HepG2 (cell line): ENCODE results near the gene MSMB. TPM values are rescaled to one million over a fixed set of nuclear protein-coding genes. Genes with fewer than 3 reads are reported as not detected.
A peak's percentile ranks its signal among the peaks of the same experiment; 100 is the strongest.

Experiments used
- FUBP1 ChIP-seq: sonication (generic); formaldehyde crosslinking; IDR thresholded peaks from 2 replicates; pipeline ENCODE4 v1.5.1; 2020; ENCODE audit warnings: missing genetic modification reagents, mild to moderate bottlenecking, borderline replicate concordance
- KDM4B ChIP-seq: sonication (generic); formaldehyde crosslinking; IDR thresholded peaks from 2 replicates; pipeline ENCODE4 v1.4.0; 2020; ENCODE audit warnings: missing genetic modification reagents
- MEIS1 ChIP-seq: sonication (generic); formaldehyde crosslinking; IDR thresholded peaks from 2 replicates; pipeline ENCODE4 v1.9.0; 2021; ENCODE audit warnings: mild to moderate bottlenecking, missing genetic modification reagents, moderate library complexity, borderline replicate concordance
- ZBTB7B ChIP-seq: sonication (generic); formaldehyde crosslinking; IDR thresholded peaks from 2 replicates; pipeline ENCODE4 v1.4.0; 2020; ENCODE audit warnings: missing genetic modification reagents
- ZFP90 ChIP-seq: sonication (generic); formaldehyde crosslinking; IDR thresholded peaks from 2 replicates; pipeline ENCODE4 v1.8.0; 2022; ENCODE audit warnings: missing genetic modification reagents, mild to moderate bottlenecking, inconsistent platforms, borderline replicate concordance
- ZNF121 ChIP-seq: sonication (generic); formaldehyde crosslinking; IDR thresholded peaks from 2 replicates; pipeline ENCODE4 v1.5.0; 2020; ENCODE audit warnings: mild to moderate bottlenecking, missing genetic modification reagents
- ZNF704 ChIP-seq: sonication (generic); formaldehyde crosslinking; IDR thresholded peaks from 2 replicates; pipeline ENCODE4 v1.8.1; 2023; ENCODE audit warnings: mild to moderate bottlenecking, inconsistent platforms, moderate library complexity, missing genetic modification reagents, borderline replicate concordance
- ZUFSP ChIP-seq: sonication (generic); formaldehyde crosslinking; IDR thresholded peaks from 2 replicates; pipeline ENCODE4 v1.9.0; 2021; ENCODE audit warnings: missing genetic modification reagents, mild to moderate bottlenecking, borderline replicate concordance
- polyA plus RNA-seq, 8 experiments: library from polyadenylated mRNA; depleted of rRNA in 3 of 8; stranded (reverse) in 7 of 8; unstranded in 1 of 8; fragments of >200 nt; fragmentation: Illumina TruSeq in 4 of 8; extraction: Trizol in 4 of 8; gene quantifications; 2 replicates each; pipeline versions ENCODE4 v1.2.1 to v1.2.3, GENCODE V29; 2011 to 2016; ENCODE audit warnings: low read depth in 4 of 8, missing spikeins in 1 of 8, mixed read lengths in 1 of 8; ENCODE audit not compliant: insufficient read depth in 1 of 8
- total RNA-seq, 5 experiments: library from RNA; depleted of rRNA; stranded (reverse); fragments of >200 nt; fragmentation: Illumina TruSeq; extraction: Trizol; gene quantifications; 2 replicates each; pipeline ENCODE4 v1.2.3, GENCODE V29; 2016; ENCODE audit warnings: low read depth in 1 of 5
- TF ChIP-seq, protein P1 (sequence below): sonication (generic); formaldehyde crosslinking; IDR thresholded peaks from 2 replicates; pipeline ENCODE4 v1.4.0; 2020; ENCODE audit warnings: missing genetic modification reagents
- TF ChIP-seq, protein P2 (sequence below): sonication (generic); formaldehyde crosslinking; IDR thresholded peaks from 2 replicates; pipeline ENCODE4 v1.5.1; 2020; ENCODE audit warnings: missing genetic modification reagents, mild to moderate bottlenecking, borderline replicate concordance

The MSMB gene
- total and polyA plus RNA-seq, 2 of the 13 experiments (the other 11 are each of a cell fraction or from before 2014, with no cell fraction given) = 0.84 TPM; not detected in 1

DNA sequence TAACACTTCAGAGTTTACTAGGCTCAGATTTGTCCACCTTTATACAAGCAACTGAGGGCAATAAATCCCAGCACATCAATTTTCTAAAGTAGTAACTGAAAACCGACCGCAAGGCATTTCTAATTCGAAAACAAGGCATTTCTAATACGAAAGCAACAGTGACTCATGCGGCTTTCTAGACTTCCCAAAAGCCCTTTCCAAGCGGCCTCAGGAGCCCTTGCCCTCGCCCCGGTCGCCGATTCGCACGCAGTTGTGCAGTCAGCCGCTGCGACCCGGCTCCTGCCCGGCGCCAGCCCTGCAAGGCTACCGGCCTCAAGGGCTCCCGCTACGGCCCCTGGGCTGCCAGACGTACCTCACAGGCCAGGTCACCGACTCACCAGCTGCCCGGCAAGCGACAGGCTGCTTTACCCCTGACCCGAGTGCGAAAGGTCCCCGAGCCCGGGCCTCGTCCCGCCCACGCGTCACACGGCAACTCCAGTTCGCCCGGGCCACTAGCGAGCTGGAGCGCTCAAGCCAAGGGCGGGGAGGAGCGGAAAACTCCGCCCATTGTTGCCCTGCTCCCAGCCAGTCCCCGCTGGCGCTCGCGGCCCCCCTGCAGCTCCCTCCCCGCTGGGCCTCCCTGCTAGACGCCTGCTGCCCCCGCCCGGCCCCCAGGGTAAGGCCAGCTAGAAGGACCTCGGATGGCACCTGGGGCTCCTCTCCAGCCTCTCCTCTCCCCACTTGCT, 22.9 kb downstream of the MSMB start (continued):
- TF ChIP-seq ZFP90 (peak; percentile 86), MEIS1 (CRISPR knock-in tag) (peak; percentile 85; the same call in 1 of the 2 replicates), FUBP1 (CRISPR knock-in tag) (no peak), ZNF121 (CRISPR knock-in tag) (peak; percentile 63), ZNF704 (no peak), ZUFSP (CRISPR knock-in tag) (no peak), ZBTB7B (CRISPR knock-in tag) (0 out of 2 replicates have a peak, but pooled peaks have one; percentile 65), KDM4B (peak; percentile 79; the same call in 1 of the 2 replicates)
- TF ChIP-seq, protein P1, sequence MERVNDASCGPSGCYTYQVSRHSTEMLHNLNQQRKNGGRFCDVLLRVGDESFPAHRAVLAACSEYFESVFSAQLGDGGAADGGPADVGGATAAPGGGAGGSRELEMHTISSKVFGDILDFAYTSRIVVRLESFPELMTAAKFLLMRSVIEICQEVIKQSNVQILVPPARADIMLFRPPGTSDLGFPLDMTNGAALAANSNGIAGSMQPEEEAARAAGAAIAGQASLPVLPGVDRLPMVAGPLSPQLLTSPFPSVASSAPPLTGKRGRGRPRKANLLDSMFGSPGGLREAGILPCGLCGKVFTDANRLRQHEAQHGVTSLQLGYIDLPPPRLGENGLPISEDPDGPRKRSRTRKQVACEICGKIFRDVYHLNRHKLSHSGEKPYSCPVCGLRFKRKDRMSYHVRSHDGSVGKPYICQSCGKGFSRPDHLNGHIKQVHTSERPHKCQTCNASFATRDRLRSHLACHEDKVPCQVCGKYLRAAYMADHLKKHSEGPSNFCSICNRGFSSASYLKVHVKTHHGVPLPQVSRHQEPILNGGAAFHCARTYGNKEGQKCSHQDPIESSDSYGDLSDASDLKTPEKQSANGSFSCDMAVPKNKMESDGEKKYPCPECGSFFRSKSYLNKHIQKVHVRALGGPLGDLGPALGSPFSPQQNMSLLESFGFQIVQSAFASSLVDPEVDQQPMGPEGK (CRISPR knock-in tag) = peak; percentile 98
- TF ChIP-seq, protein P2, sequence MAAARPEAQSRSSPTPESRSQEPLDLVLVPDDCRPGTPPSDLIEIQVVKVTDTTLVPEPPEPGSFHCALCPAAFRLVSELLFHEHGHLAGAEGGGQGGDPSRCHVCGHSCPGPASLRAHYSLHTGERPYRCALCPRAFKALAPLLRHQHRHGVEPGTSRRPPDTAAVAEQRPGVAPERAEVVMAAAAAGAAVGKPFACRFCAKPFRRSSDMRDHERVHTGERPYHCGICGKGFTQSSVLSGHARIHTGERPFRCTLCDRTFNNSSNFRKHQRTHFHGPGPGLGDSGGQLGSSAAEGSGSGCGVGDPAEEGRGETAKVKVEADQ = peak; percentile 85
- TF ChIP-seq, all 625 proteins: peak for 365
